GM19463 (cell line): ENCODE measurements around the gene TRIM65.

Experiments used
- ATAC-seq: cut with Tn5 transposase; IDR thresholded peaks from one replicate; pipeline ENCODE4 v1.9.1; 2021; ENCODE audit warnings: mild to moderate bottlenecking, moderate library complexity; ENCODE audit not compliant: unreplicated experiment

Gene TRIM65, protein sequence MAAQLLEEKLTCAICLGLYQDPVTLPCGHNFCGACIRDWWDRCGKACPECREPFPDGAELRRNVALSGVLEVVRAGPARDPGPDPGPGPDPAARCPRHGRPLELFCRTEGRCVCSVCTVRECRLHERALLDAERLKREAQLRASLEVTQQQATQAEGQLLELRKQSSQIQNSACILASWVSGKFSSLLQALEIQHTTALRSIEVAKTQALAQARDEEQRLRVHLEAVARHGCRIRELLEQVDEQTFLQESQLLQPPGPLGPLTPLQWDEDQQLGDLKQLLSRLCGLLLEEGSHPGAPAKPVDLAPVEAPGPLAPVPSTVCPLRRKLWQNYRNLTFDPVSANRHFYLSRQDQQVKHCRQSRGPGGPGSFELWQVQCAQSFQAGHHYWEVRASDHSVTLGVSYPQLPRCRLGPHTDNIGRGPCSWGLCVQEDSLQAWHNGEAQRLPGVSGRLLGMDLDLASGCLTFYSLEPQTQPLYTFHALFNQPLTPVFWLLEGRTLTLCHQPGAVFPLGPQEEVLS

GRCh38 chr17:75896415-75897159 is at the start of gene TRIM65:
TSS of gene TRIM65 (minus strand) at chr17:75896951. CDS start at chr17:75896937, 14 bp downstream.
- peak; percentile 71 for ATAC-seq

- ATAC-seq, result no peak
Observed at GRCh38 chr17:75945211-75945610, 48.5 kb upstream of the TRIM65 start.

GRCh38 chr17:75943491-75943890 is 46.7 kb upstream of the TRIM65 start:
- ATAC-seq, result no peak

GRCh38 chr17:75942473-75942872 is 45.7 kb upstream of the TRIM65 start:
- no peak for ATAC-seq

- no peak for ATAC-seq
Observed at GRCh38 chr17:75941442-75941819, 44.7 kb upstream of the TRIM65 start.

GRCh38 chr17:75940727-75941441 is 44.1 kb upstream of the TRIM65 start, which contains the start of gene FBF1:
TSS of gene FBF1 (minus strand) at chr17:75941042. CDS start at chr17:75938149, 2,893 bp downstream.
- ATAC-seq, result peak; percentile 97

DNA sequence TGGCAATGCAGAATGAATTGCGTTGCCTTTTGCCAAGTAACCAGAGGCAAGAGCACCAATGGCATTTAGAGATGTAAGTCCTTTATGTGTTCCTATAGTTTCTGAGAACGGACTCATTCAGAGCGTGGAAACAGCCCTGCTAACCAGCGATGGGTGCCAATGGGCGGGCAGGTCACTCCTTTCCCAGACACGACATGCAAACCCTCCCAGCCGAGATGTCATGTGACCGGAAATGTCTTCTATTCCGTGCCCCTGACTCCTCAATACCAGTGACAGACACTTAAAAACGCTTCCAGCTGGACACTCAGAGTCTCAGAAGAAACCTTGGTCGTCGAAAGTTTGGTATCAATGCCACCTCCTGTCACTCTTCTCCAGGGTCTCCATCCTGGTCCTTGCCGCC is 40.9 kb upstream of the TRIM65 start:
- ATAC-seq, result no peak

GRCh38 chr17:75933808-75934207 is 37.1 kb upstream of the TRIM65 start:
- ATAC-seq, result no peak

GRCh38 chr17:75932852-75933251 is 36.1 kb upstream of the TRIM65 start:
- ATAC-seq, result no peak

DNA sequence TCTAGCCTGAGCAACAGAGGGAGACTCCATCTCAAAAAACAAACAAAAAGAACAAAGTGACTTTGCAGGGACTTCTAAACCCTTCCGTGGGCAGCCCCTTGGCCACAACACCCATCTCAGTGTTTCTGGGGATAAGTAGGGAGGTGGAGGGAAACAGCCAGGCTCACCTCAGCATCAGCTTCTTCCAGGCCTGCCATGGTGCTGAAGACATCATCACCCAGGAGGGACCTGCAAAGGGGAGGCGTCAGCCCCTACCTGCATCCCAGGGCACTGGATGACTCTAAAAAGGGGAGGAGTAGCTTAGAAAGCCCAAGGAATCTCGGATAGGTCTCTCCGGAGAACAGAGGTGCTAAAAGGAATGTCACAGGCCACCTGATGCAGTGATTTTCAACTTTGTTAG is 34.3 kb upstream of the TRIM65 start:
- no peak for ATAC-seq

DNA sequence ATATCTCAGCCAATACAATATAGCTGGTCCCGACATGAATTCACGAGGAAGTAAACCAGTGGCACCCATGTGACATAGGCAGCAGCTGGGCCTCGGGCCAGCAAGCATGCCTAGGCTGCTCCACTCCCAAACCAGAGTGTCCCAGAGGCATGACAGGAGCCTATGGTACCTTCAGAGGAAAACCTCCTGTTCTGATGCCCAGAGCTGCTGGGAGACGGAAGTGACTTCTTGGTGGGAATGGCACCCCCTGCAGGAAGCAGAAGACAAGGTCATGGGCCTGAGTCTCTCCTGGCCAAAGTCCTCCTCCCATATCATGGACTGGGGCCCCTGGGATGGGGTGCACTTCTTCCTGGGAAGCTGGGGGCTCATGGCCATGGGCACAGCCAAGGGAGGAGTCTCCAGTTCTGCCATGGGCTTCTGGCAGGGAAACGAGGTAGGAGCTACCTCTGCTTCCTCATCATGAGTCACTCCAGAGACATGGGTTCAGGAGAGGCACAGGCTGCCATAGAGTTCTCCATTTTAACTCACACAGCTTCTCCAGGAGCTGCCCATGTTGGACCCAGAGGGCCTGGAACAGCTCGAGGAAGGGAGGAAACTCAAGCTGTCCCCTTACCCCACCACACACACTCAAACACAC is 30.7 kb upstream of the TRIM65 start:
- ATAC-seq, result no peak

DNA sequence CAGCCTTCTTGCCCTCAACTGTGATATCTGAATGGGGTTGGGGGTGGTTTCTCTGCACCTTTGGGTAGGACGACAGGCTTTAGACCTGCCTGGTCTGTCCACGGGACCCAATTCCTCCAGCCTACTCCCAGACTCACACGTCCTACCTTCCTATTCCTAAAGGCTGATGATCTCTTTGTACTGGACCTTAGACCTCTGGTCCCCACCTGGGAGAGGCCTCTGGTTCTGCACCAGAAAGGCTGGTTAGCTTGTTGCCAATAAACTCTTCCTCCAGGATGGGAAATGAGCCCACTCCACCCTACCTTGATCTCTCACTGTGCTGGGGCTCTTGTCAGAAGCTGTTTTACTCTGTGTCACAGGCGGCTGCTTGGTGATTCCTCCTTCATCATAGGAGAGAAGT is 29.7 kb upstream of the TRIM65 start:
- ATAC-seq, result no peak

- ATAC-seq, result no peak
Observed at GRCh38 chr17:75925912-75926311, 29.2 kb upstream of the TRIM65 start.

- no peak for ATAC-seq
Observed at GRCh38 chr17:75925103-75925502, 28.4 kb upstream of the TRIM65 start.

GRCh38 chr17:75922963-75923874 is 26.5 kb upstream of the TRIM65 start:
- ATAC-seq, result no peak

DNA sequence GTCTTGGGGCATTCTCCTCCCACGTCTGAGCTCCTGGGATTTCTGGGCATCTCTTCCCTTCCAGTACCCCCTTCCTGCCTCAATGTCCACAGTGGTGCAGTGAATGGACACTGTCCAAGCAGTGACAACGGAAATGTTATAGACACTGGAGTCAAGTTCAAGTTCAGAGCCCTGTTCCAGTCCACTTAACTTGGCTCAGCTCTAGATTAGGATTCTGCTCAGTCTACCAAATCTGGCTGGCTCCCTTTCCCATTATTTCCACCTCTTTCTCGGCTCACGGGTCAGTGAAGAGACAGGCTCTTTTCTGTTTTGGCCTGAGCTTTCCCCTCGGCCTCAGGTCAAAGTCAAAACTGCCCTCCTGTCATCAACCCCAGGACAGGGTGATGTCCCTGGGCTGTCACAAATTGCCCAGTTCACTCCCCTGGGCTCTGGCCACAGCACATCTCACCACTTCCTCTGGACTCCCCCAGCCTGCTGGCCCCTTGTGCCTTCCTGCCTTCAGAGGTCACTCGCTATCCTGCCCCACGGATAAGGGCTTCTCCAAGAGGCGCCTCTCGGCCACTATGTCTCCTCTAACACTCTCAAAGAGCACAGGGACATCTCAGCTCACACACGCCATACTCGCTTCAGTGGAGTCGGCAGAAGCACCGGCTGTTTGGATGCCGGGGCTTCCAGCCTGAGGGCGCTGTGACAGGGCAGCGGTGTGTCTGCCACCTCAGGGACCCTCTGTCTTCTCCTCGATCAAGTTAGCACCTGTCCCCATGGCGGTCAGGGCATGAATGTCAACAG is 25.6 kb upstream of the TRIM65 start:
- ATAC-seq, result no peak

GRCh38 chr17:75921596-75921995 is 24.8 kb upstream of the TRIM65 start:
- no peak for ATAC-seq

DNA sequence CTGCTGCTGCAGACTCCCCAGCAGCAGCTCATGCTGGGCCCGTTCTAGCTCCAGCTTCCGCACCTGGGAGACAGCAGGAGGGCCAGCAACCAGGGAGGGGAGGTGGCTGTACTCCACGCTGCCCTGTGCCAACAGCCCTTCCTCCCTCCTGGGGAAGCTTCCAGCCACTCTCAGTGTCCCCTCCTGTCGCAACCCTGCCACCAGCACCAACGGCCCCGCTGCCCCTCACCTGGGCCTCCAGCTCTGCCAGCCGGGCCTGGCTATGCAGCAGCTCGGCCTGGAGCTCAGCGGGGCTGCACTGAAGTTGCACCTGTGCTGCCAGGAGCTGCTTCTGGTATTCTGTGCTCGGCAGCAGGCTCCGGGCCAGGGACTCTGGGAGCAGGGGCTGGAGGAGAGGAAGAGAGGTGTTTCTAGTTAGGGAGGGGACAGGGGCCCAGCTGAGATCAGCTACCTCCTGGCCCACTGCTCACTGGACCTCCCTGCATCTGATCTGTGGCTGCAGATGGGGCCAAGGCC is 23.4 kb upstream of the TRIM65 start:
- no peak for ATAC-seq

DNA sequence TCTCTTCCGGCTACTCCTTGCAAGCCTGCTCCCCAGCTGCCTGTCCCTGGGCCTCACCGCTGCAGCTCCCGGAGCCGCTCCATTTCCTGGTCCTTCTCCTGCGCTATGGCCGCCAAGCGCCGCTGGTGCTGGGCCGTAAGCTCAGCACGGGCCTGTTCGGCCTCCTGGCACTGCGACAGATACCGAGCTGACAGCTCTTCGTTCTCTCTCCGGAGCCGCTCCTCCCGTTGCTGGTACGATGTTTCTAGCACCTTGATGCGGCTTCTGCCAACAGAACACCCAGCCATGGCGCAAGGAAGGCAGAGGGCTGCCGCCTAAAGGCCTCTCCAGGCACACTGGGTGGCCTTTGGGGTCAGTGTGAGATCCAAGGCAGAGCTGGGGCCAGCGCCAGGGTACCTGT is 22.9 kb upstream of the TRIM65 start:
- ATAC-seq, result no peak
